A549 treated with CORT108297 at 1 μM for 4 hours (cell line): ENCODE data around the gene CGB2. TPM values are rescaled to one million over a fixed set of nuclear protein-coding genes. Genes with fewer than 3 reads are reported as not detected.

Source experiments
- total RNA-seq: library from RNA; stranded (reverse); fragments of 200-300 nt; extraction: Qiagen RNA extraction; gene quantifications from 5 replicates; pipeline ENCODE4 v1.2.3, GENCODE V29; 2022

The CGB2 gene
- total RNA-seq = 0.33 to 0.71 TPM (median 0.35 TPM) in 4 of 5 replicates, not detected in the other

GRCh38 chr19:49031642-49032301 lies at the start of gene CGB2:
CGB2 (plus strand) TSS chr19:49031890; CDS start chr19:49032096, 206 bp downstream.

GRCh38 chr19:48993175-48994034 lies 38.3 kb upstream of the CGB2 start, which contains the start of the genes GYS1 and RUVBL2:
GYS1 (minus strand) TSS chr19:48993309; CDS start chr19:48993112, 197 bp downstream.
RUVBL2 (plus strand) TSS chr19:48993887; CDS start chr19:48993912, 25 bp downstream.

GRCh38 chr19:49017041-49017665 lies 14.5 kb upstream of the CGB2 start, which contains the start of gene LHB:
LHB (minus strand) TSS chr19:49017091; CDS start chr19:49017081, 10 bp downstream.

GRCh38 chr19:49024233-49024632 lies 7.5 kb upstream of the CGB2 start, which contains the start of gene CGB3:
CGB3 (minus strand) TSS chr19:49024333; CDS start chr19:49023971, 362 bp downstream.

GRCh38 chr19:49036815-49037214 lies 5.1 kb downstream of the CGB2 start, which contains the start of gene CGB1:
CGB1 (minus strand) TSS chr19:49036895; CDS start chr19:49036711, 184 bp downstream.

GRCh38 chr19:49043548-49043947 lies 11.9 kb downstream of the CGB2 start, which contains the start of gene CGB5:
CGB5 (plus strand) TSS chr19:49043848; CDS start chr19:49044210, 362 bp downstream.

GRCh38 chr19:49049011-49049410 lies 17.3 kb downstream of the CGB2 start, which contains the start of gene CGB8:
CGB8 (minus strand) TSS chr19:49049111; CDS start chr19:49048739, 372 bp downstream.

GRCh38 chr19:49057636-49058234 lies 26.0 kb downstream of the CGB2 start, which contains the start of gene CGB7:
CGB7 (minus strand) TSS chr19:49057749; CDS start chr19:49055375, 2,374 bp downstream.

GRCh38 chr19:49064768-49065611 lies 33.3 kb downstream of the CGB2 start, which contains the start of gene NTF4:
NTF4 (minus strand) TSS chr19:49064818; CDS start chr19:49061997, 2,821 bp downstream.

Other genes starting within 250 kb of the CGB2 start
- gene BCAT2, start 220.9 kb upstream of the CGB2 start, total RNA-seq = 52.3 to 64.2 TPM (median 60.2 TPM) in 5 replicates
- 12.0 to 18.1 TPM (median 15.2 TPM) in 5 replicates for gene HSD17B14, start 195.4 kb upstream of the CGB2 start, total RNA-seq
- 1.7 to 2.3 TPM (median 1.9 TPM) in 5 replicates for gene PLEKHA4, start 163.3 kb upstream of the CGB2 start, total RNA-seq
- gene PPP1R15A, start 159.5 kb upstream of the CGB2 start, total RNA-seq = 82.7 to 145 TPM (median 110 TPM) in 5 replicates
- gene TULP2, start 133.1 kb upstream of the CGB2 start, total RNA-seq = not detected in 5 replicates
- gene NUCB1, start 131.6 kb upstream of the CGB2 start, total RNA-seq = 199 to 226 TPM (median 220 TPM) in 5 replicates
- 1.3 to 1.7 TPM (median 1.5 TPM) in 5 replicates for gene DHDH, start 98.2 kb upstream of the CGB2 start, total RNA-seq
- 293 to 394 TPM (median 360 TPM) in 5 replicates for gene BAX, start 77.0 kb upstream of the CGB2 start, total RNA-seq
- 17,379 to 25,407 TPM (median 19,575 TPM) in 5 replicates for gene FTL, start 66.6 kb upstream of the CGB2 start, total RNA-seq
- gene GYS1, start 38.6 kb upstream of the CGB2 start, total RNA-seq = 19.0 to 21.9 TPM (median 19.6 TPM) in 5 replicates
- gene RUVBL2, start 38.0 kb upstream of the CGB2 start, total RNA-seq = 223 to 246 TPM (median 237 TPM) in 5 replicates
- gene LHB, start 14.8 kb upstream of the CGB2 start, total RNA-seq = not detected in 5 replicates
- gene CGB3, start 7.6 kb upstream of the CGB2 start, total RNA-seq = 0.20 to 0.42 TPM in 2 of 5 replicates, not detected in the others
- gene CGB1, start 5.0 kb downstream of the CGB2 start, total RNA-seq = 0.13 to 1.3 TPM (median 0.20 TPM) in 3 of 5 replicates, not detected in the others
- 0.60 to 1.9 TPM (median 0.88 TPM) in 5 replicates for gene CGB5, start 12.0 kb downstream of the CGB2 start, total RNA-seq
- gene CGB8, start 17.2 kb downstream of the CGB2 start, total RNA-seq = 2.9 to 5.0 TPM (median 4.8 TPM) in 5 replicates
- gene CGB7, start 25.9 kb downstream of the CGB2 start, total RNA-seq = 0.40 to 0.86 TPM (median 0.59 TPM) in 5 replicates
- 0.46 to 0.58 TPM (median 0.51 TPM) in 5 replicates for gene NTF4, start 32.9 kb downstream of the CGB2 start, total RNA-seq
- gene KCNA7, start 40.8 kb downstream of the CGB2 start, total RNA-seq = 0.02 TPM in 1 of 5 replicates, not detected in the others
- gene SNRNP70, start 53.6 kb downstream of the CGB2 start, total RNA-seq = 298 to 347 TPM (median 346 TPM) in 5 replicates
- 3.8 to 8.2 TPM (median 6.6 TPM) in 5 replicates for gene LIN7B, start 82.5 kb downstream of the CGB2 start, total RNA-seq
- 1.1 to 2.3 TPM (median 1.9 TPM) in 5 replicates for gene C19orf73, start 87.3 kb downstream of the CGB2 start, total RNA-seq
- gene PPFIA3, start 87.7 kb downstream of the CGB2 start, total RNA-seq = 5.9 to 8.9 TPM (median 8.8 TPM) in 5 replicates
- not detected in 5 replicates for gene HRC, start 123.5 kb downstream of the CGB2 start, total RNA-seq
- 7.1 to 11.5 TPM (median 9.4 TPM) in 5 replicates for gene TRPM4, start 125.9 kb downstream of the CGB2 start, total RNA-seq